GM21390 (cell line): ENCODE measurements around the gene CPSF4L.

Experiments
- ATAC-seq: cut with Tn5 transposase; IDR thresholded peaks from one replicate; pipeline ENCODE4 v1.9.1; 2021; ENCODE audit not compliant: unreplicated experiment

CPSF4L gene

DNA sequence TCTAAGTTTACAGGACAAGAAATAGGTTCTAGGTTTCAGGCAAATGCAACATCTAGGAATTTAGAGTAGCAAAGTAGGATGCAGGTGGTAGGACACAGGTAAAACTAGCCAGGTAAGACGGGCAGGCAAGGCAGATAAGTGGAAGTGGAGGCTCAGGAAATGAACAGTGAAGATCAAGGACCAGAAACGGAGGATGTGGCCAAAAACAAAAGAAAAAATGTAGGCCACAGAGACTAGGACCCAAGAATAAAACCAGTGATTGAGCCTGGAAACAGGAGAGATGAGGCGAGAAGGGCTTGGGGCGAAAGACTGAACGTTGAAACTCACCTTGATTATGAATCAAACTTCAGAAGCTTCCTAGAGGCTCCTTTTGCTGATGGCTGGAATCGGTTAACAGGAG lies 24.0 kb downstream of the CPSF4L start:
- ATAC-seq: no peak

DNA sequence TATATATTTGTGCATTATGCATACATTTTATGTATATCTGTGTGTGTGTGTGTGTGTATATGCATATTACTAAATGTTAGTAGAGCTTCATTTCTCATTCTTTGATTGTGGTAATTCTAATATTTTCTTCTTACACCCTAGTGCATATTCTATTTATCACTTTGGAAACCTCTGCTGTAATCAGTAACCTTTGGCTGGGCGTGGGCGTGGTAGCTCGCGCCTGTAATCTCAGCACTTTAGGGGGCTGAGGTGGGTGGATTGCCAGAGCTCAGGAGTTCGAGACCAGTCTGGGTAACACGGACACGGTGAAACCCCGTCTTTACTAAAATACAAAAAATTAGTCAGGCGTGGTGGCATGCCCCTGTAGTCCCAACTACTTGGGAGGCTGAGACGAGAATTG lies 26.9 kb downstream of the CPSF4L start:
- no peak for ATAC-seq

DNA sequence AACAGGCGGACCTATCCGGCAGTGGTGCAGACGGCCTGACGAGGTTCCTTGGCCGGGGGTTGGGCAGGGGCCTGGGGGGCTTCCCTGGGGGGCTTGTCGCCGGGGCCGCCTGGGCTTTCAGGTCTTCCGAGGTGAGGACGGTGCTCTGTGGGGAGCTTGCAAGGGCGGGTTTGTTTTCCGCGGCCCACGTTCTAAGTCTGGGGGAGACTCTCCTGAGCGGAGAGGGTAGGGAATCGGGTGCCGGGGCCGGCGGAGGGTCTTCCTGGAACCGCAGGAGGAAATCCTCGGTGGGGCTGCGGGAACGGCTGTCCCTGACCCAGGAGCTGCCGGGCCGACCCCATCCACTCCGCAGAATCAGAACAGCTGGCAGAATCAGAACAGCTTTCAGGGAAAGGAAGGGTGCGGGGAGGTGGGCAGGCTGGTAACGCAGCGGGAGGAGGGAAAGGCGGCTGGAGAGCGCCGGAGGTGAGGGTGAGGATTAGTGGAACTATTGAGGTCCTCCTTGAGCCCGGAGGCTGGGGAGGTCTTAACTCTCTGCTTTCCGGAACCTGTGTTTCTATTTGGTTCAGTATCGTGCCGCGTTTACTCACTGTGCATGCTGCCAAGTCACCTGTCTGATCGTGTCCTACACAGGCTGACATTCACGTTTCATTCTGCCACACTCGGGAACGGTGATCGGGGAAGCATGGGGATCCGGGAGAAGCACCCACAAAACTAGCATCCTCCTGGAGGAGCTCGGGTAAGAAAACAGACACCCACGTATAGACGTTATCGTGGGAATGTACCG lies 28.9 kb downstream of the CPSF4L start:
- peak; percentile 29 for ATAC-seq

DNA sequence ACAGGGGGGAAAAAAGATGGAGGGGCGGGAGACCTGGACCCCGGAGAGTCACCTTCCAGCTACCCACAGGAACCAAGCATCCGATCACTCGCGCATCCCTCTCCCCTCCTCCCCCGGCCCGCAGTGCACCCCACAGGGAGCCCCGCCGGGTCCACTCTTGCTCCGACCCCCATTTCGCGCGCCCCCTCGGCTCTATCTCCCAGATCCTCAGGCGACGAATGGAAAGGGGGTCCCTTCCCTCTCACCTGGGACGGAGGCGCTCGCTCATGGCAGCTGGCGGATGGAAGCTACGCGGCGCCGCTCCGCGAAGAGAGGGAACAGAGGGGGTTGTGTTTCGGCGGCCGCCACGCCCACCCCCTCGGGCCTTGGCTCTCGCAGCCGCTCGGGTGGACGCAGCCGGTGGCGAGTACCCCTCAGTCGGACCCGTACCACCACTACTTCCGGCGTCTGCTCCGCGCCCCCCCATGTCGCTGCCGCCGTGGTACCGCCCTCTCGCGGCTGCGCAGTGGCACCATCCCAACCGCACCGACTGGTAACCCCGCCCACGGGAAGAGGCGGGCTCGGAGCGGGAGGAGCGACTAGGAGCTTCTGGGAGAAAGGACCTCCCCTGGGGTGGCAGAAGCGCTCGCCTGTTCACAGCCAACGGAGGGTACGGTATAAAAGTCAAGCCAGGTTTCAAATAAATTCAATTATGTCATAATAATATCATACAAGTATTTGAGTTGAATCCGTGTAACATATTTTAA lies 29.7 kb downstream of the CPSF4L start:
- ATAC-seq: peak; percentile 75

DNA sequence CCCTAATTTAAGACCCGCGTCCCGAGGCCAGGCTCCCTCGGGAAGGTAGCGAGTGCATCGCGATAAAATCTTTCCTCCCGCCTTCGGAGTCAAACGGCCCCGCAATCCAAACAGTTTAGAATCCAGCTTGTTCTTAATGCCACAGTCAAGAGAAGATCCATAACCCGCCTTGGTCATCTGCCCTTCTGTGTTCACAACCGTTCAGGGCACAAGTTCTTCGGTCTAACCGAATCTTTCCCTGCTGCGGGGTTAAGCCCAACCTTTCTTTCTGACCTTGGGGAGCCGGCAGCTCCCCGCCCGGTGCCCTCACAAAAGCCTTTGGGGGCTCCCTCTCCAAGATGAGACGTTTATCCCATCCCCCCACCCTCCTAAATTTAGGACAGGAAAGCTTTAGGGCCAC lies 30.3 kb downstream of the CPSF4L start:
- ATAC-seq: no peak

DNA sequence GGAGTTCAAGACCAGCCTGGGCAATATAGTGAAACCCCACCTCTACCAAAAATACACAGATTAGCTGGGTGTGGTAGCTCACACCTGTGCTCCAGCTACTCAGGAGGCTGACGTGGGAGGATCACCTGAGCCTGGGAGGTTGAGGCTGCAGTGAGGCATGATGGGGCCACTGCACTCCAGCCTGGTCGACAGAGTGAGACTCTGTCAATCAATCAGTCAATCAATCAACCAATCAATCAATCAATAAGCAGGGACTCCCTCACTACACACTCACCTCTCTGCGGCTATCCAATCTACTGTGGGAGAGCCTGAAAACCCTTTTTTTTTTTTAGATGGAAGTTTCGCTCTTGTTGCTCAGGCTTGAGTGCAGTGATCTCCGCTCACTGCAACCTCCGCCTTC lies 31.6 kb downstream of the CPSF4L start:
- ATAC-seq: no peak

DNA sequence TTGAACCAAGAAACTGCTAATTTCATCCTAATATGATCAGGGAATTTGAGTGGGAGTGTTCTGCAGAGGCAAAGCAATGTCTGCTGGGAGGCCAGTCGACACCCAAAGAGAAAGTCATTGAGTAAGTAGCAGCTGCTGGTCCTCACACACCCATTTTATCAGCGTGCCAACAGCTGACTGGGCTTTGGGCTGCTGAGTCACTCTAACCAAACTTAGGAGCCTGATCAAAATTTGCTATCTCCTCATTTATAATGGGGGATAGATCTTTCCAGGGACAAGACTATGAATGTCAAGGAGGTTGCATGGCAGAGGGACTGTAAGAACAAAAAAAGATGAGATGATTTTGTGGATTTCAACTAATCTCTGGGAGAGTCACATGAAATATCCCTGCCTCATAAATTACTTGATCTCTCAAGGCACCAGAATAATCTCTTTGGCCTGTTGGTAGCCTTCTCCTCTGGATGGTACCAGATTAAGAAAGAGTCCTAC lies 32.9 kb downstream of the CPSF4L start:
- peak; percentile 35 for ATAC-seq

DNA sequence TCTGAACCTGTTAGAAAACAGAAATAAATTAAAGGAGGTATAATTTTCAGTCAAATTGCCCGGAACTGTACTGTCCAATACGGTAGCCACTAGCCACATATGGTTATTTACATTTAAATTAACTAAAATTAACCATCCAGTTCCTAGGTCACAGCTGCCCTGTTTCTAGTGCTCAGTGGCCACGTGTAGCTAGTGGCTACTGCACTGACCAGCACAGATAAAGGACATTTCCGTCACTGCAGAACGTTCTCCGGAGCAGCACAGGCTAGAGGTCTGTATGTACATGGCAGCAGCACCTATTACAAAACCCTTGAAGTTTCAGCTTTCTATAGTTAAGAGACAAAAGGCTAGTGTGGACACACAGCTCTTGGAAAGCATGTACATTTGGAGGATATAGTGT lies 33.7 kb downstream of the CPSF4L start:
- no peak for ATAC-seq

DNA sequence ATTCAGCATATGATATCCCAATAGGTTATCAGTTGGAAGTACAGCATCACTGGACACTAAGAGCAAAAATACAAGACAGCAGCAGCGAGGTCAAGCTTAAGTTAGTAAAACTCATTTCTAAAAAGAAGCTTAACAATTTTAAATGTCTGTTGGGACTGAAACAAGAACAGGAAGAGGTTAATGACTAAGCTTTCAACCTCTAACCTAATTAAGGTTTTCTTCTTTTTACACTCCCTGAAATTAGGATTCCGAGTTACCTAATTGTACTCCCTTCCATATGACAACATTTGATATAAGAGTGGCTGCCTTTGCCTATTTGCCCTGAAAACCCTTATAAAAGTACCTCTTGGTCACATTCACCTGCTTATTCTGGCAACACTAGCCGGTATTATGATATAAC lies 34.3 kb downstream of the CPSF4L start:
- no peak for ATAC-seq

DNA sequence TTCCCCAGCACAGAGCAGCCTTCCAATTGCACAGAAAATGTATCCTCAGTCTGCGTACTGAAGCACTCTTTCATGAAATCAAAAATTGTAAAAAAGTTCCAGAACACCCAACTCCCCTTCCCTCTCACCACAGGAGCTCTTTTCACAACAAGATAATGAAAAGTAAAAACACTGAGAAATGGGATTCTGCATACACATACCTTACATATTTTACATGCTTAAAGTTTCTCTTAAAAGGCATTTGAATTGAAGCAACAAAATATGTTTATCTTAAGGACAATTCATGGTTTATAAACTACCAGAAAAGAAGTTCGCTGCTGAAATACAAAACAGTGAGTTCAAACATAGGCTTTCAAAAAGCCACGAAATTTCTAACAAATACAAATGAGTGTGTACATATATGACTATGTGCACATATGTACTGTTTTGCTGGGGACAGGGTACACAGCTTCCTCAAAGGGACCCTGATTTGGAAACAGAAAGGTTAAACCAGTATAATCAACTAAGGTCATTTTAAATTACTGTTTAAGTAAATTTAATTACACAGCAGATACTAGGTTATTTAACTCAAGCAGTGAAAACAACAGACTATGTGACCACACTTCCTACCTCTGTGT lies 35.0 kb downstream of the CPSF4L start:
- ATAC-seq: no peak

DNA sequence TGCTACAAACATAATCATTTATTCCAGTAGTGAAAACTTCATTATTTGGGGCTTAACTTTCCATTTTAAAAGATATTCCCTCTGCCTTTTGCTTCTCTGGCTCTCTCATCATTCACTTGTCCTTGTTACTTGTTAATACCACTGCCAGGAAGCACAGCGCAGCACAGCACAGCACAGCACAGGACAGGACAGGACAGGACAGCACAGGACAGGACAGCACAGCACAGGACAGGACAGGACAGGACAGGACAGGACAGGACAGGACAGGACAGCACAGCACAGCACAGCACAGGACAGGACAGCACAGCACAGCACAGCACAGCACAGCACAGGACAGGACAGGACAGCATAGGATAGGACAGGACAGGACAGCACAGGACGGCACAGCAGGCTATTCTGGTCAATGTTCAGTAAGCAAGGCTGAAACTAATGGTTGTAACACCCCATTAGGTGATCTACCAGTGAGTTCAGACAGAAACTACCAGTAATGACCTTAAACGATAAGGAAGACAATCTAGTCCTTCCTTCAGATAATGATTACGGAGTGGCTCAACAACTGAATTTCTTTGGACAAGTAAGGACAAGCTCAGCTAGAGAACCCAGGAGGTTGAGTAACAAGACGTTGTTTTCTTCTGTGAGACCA lies 36.9 kb downstream of the CPSF4L start:
- no peak for ATAC-seq

DNA sequence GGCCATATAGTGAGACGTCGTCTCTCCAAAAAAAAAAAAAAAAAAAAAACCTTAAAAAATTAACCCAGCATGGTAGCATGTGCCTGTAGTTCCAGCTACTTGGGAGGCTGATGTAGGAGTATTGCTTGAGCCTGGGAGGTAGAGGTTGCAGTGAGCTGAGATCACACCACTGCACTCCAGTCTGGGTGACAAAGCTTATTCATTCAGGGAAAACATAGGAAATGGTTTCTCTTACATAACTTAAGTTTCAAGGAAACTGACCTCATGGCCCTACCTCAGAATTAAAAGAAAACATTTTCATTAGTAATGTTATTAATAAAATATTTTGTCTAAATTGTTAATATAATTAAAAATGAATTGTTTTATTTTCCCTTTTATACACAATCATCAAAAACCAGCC lies 37.4 kb downstream of the CPSF4L start:
- ATAC-seq: no peak

DNA sequence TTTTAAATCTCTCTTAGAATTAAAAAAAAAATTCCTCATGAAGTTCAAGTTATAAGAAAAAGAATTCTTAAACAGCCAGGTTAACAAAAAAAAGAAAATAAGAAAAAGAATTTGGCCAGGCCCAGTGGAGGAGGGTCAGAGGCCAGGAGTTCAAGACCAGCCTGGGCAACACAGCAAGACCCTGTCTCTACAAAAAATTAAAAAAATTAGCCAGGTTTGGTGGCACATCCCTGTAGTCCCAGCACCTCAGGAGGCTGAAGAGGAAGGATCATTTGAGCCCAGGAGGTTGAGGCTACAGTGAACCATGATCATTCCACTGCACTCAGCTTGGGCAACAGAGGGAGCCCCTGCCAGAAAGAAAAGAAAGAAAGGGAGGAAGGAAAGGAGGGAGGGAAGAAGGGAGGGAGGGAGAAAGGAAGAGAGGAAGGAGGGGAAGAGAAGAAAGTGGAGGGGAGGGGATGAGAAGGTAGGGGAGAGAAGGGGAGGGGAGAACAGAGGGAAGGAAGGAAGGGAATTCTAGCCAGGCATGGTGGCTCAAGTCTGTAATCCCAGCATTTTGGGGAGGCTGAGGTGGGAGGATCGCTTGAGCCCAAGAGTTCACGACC lies 38.0 kb downstream of the CPSF4L start:
- ATAC-seq: no peak

DNA sequence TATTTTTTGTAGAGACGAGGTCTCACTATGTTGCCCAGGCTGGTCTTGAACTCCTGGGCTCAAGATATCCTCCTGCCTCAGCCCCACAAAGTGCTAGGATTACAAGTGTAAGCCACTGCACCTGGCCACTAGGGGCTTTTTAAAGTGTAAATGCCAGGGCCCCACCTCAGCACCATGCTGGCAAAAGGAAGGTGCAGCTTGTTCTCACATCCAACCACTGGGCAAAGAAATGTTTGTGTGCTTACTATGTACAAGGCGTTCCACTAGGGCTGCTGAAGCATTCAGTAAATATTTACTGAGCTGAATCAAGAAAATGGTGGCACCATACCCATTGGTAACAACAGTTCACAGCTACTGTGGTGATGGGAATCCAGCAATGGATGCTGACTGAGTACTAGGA lies 46.2 kb downstream of the CPSF4L start:
- ATAC-seq: no peak

DNA sequence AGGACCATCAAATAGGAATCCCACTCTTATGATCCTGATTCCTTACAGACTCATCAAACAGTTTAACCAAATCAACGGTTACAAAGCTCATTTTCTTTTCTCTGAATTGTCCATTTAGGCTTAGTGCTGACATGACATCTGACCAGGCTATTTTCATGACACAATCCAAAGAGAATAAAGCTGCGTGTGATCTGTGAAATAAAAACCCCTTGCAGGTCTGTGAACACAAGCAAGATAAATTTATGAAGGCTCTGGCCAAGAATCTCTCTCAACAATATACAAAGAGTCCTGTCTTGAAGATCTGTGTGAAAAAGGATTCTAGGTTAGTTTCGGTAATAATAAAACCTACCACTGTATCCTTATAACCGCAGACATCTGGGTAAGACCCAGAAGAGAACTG lies 46.8 kb downstream of the CPSF4L start:
- no peak for ATAC-seq

DNA sequence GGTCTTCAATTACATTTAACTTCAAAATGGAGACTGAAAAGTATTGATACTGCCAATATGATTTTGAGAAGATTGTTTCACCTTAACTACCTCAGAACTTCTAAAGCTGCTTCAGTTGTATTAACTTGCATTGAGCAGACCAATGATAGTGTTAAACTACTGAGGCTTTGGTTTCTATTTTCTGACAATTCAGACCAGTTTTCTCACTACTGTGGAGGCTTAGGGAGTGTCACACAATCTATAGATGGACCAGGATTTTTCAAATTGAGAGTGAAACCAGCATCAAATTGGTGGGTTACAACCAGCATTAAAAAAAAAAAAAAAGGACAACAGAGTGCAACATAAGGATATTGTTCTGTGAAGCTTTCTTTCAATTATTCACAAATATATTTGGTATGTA lies 47.7 kb downstream of the CPSF4L start:
- peak; percentile 54 for ATAC-seq

DNA sequence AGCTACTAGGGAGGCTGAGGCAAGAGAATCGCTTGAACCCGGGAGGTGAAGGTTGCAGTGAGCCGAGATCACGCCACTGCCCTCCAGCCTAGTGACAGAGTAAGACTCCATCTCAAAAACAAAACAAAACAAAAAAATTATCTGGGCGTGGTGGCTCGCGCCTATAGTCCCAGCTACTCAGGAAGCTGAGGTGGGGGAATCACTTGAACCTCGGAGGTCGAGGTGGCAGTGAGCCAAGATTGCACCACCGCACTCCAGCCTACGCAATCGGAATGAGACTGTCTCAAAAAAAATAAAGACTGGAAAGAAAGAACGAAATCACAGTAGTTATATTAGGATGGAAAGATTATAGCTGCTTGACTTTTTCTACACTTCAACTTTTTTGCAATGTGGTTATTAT lies 49.9 kb downstream of the CPSF4L start:
- ATAC-seq: no peak

DNA sequence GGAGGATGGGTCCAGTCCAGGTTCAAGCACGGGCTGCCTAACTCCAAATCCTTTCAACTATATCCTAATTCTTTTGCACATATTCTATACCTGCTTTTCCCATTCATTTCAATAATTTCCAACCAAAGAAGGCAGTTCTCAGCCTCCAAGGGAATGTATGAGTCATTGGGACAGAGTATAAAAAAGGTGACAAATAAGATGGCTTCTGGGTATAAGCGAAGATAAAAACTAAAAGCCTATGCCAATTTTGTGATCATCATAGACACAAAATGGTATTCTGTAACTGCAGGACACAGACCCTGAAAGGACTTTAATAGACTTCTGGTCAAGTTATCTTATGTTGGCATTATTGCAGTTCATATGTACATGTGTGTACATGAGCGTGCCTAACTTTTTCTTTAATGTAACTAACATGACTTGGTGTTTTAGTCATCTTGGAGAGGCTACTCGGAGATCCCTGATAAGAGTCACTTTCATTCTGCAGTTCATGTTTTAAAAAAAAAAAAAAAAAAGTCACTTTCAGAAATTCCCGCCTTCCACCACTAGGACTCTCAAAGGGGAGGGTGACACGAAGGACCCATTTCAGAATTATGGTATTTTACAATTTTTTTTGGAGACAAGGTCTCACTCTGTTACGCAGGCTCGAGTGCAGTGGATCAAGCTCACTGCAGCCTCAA lies 51.5 kb downstream of the CPSF4L start:
- ATAC-seq: no peak

DNA sequence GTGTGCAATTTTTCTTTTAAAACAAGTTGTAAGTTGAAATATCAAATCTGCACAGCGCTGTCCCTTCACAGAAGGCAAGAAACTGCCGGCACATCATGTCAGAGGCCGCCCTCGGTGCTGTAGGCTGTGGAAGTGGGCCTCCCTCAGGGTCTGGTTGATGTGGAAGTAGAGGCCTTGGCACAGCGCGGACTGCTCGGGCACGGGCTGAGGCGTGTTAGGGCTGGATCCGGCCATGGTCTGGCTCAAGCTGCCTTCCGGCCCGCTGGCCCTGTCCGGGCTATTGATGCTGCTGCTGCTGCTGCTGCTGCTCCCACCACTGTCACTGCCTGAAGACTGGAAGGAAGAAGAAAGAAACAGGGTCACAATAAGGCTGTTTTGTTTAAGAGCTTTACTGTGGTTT lies 52.2 kb downstream of the CPSF4L start:
- no peak for ATAC-seq

DNA sequence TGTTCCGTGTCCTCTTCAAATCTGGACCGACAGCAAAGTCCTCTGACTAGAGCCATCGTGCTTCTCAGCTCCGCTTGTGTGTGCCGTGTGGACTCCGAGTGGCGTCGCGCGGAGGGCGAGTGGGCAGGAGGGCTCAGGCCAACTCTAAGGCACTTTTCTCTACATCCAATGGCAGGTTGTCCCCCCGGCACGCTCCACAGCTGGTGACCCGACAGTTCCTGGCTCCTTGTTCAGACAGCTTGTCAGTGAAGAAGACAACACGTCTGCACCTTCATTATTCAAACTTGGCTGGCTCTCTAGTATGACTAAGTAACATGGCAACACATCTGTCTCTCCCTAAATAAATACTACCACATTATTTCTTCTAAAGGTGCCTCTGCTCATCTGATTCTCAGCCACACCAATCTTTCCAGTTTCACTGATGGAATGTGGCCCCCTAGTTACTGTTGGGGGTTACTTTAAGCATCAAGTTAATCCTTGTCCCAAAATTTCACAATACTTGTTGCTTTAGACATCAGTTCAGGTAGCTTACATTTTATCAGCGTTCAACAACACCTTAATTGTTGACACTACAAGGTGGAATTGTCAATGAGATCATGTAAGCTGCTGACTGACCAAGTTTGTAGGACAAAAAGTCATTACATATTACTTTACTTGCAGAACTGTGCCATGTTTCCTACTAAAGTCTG lies 53.4 kb downstream of the CPSF4L start:
- no peak for ATAC-seq
